ENCODE data around the gene PSME1.
"Not testable (repeated sequence)": the region's sequence is repeated elsewhere in the genome, so short reads cannot be mapped to it uniquely, and the experiment has no call there.

Gene PSME1

DNA sequence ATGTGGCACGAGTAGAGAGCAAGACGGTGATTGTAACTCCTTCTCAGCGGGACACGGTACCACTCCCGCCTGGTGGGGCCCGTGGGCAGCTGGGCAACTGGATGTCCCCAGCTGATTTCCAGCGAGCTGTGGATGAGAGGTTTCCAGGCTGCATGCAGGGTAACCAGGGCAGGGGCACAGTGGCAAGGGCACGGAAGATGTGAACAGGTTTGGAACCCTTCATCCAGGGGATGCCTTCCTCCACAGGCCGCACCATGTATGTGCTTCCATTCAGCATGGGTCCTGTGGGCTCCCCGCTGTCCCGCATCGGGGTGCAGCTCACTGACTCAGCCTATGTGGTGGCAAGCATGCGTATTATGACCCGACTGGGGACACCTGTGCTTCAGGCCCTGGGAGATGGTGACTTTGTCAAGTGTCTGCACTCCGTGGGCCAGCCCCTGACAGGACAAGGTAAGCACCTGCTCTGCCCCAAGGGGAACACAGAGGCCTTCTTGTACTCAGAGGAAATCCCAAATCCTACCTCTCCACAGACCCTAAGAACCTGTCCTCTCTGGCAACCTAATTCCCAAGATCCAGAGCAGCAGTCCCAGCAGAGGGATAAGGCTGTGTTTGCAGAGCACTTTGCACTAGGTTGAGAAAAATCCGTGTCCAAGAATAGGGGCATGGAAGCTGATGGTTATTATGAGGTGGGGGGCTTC lies 37.6 kb upstream of the PSME1 start:
- no peak for DNase-seq (ENCODE audit: low read depth in 2 of 2)
- no peak for TF ChIP-seq CTCF (IDR thresholded peaks at IDR 0.05; ENCODE audit: low read depth, low read length)
- H3K4me3 ChIP-seq (replicated peaks in 1 of 2; ENCODE audit: low read depth in 2 of 2, low read length in 2 of 2) = no peak overlapping the region

DNA sequence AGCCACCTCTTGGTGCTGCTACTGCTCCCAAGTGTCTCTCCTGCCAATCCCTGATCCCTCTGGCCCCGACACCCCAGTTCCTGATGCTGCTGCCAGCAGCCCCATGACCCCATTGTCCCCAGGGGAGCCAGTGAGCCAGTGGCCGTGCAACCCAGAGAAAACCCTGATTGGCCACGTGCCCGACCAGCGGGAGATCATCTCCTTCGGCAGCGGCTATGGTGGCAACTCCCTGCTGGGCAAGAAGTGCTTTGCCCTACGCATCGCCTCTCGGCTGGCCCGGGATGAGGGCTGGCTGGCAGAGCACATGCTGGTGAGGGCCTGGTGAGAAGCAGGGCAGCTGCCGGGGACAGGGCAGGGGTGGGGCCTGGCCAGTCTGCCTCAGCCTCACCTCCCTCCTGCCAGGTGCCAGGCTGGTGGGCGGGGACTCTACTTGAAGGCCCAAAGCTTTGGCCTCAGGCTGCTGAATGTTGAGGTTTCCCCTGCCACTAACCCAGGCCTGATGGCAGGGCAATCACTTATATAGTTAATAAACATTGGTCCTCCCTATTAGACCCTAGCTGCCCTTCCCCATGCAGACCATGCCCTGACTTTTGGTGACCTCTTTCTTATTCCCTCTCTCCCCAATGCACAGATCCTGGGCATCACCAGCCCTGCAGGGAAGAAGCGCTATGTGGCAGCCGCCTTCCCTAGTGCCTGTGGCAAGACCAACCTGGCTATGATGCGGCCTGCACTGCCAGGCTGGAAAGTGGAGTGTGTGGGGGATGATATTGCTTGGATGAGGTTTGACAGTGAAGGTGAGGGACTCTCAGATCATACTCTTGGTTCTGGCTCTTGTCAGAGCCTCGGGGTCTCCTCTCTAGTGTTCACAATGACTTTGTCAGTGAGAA lies 36.8 kb upstream of the PSME1 start:
- DNase-seq (ENCODE audit: low read depth in 2 of 2) = no peak
- no peak overlapping the region for H3K4me3 ChIP-seq (replicated peaks in 1 of 2; ENCODE audit: low read depth in 2 of 2, low read length in 2 of 2)
- TF ChIP-seq CTCF (IDR thresholded peaks at IDR 0.05; ENCODE audit: low read depth, low read length) = no peak

DNA sequence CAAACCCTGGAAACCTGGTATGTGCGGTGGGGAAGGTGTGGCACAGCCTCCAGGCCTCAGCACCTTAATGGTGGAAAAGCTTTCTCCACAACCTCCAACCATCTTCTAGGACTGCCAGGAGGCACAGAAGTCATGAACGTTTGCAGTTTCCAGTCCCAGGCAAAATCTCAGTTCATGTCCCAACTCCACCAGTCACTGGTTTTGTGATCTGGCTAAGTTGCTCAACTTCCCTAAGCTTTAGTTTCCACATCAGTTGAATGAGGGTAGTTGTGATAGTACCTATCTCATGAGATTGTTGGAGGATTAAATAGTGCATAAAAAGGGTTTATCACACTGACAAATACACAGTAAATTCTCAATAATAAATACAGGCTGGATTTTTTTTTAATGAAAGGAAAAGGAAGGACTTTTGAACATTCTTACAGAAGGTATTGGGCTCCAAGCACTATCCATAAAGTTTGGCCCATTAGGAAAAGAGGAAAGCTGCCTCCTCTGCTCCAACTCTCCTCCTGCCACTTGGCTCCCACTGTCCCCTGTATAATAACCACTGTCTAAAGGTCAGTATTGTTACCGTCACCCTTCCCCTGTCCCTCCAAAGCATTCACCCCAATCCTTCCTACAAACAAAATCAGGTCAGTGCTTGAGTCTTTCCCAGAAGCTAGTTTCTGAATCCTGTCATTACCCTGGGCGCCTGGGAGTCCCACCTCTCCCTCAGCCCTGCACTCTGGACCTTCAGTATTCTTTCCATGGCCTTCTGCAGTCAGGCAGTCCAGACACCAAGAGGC lies 35.6 kb upstream of the PSME1 start:
- no peak for DNase-seq (ENCODE audit: low read depth in 2 of 2)
- no peak overlapping the region for H3K4me3 ChIP-seq (replicated peaks in 1 of 2; ENCODE audit: low read depth in 2 of 2, low read length in 2 of 2)
- no peak for TF ChIP-seq CTCF (IDR thresholded peaks at IDR 0.05; ENCODE audit: low read depth, low read length)

- no peak for TF ChIP-seq CTCF (IDR thresholded peaks at IDR 0.05; ENCODE audit: low read depth, low read length)
- no peak overlapping the region for H3K4me3 ChIP-seq (replicated peaks in 1 of 2; ENCODE audit: low read depth in 2 of 2, low read length in 2 of 2)
- DNase-seq (ENCODE audit: low read depth in 2 of 2) = no peak
Measured at GRCh38 chr14:24100982-24101494, 35.0 kb upstream of the PSME1 start.

- no peak for TF ChIP-seq CTCF (IDR thresholded peaks at IDR 0.05; ENCODE audit: low read depth, low read length)
- DNase-seq (ENCODE audit: low read depth in 2 of 2) = no peak
- H3K4me3 ChIP-seq (replicated peaks in 1 of 2; ENCODE audit: low read depth in 2 of 2, low read length in 2 of 2) = no peak overlapping the region
Measured at GRCh38 chr14:24102357-24103048, 33.5 kb upstream of the PSME1 start.

DNA sequence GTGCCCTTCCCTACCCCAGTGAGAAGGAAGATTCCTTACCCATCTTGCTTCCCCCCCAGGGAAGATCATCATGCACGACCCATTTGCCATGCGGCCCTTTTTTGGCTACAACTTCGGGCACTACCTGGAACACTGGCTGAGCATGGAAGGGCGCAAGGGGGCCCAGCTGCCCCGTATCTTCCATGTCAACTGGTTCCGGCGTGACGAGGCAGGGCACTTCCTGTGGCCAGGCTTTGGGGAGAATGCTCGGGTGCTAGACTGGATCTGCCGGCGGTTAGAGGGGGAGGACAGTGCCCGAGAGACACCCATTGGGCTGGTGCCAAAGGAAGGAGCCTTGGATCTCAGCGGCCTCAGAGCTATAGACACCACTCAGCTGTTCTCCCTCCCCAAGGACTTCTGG lies 32.5 kb upstream of the PSME1 start:
- TF ChIP-seq CTCF (IDR thresholded peaks at IDR 0.05; ENCODE audit: low read depth, low read length) = no peak
- no peak for DNase-seq (ENCODE audit: low read depth in 2 of 2)
- no peak overlapping the region for H3K4me3 ChIP-seq (replicated peaks in 1 of 2; ENCODE audit: low read depth in 2 of 2, low read length in 2 of 2)

GRCh38 chr14:24105609-24106239 lies 30.3 kb upstream of the PSME1 start:
- H3K4me3 ChIP-seq (replicated peaks in 1 of 2; ENCODE audit: low read depth in 2 of 2, low read length in 2 of 2); DNase-seq (ENCODE audit: low read depth in 2 of 2): not testable (repeated sequence)
